OCI-LY7 (cell line): ENCODE measurements around the gene MAP1B. TPM values are rescaled to one million over a fixed set of nuclear protein-coding genes. Genes with fewer than 3 reads are reported as not detected.

ENCODE experiments used
- BruUV-seq: library from RNA; stranded (reverse); fragments of 400-500 nt; replicated peaks from 2 replicates; lab custom pipeline; 2021; lab: Mats Ljungman, UMichigan
- CTCF ChIA-PET: fragments of 300-600 bp; sonication (Branson Sonifier 250); formaldehyde crosslinking; loops from one replicate; lab custom pipeline; 2022; ENCODE audit warnings: antibody characterized with exemption; ENCODE audit not compliant: unreplicated experiment; lab: Charles Lee
- POLR2A ChIA-PET: fragments of 300-600 bp; sonication (Branson Sonifier 250); formaldehyde crosslinking; loops from one replicate; lab custom pipeline; 2022; ENCODE audit warnings: antibody characterized with exemption; lab: Charles Lee
- DNase-seq: peaks from one replicate; pipeline ENCODE4 v3.0.0-alpha.2; 2015; ENCODE audit warnings: low spot score
- H2AFZ ChIP-seq: fragments of 200-600 bp; sonication (generic), shearing (Covaris generic); 2 replicates; pipeline ENCODE4 v1.6.1; 2014; ENCODE audit warnings: mild to moderate bottlenecking, antibody characterized with exemption, low read length, moderate library complexity
- H3K27ac ChIP-seq: fragments of 200-600 bp; sonication (generic); 2 replicates; pipeline ENCODE4 v1.5.1; 2014; ENCODE audit warnings: mixed run types, low read depth, mild to moderate bottlenecking, moderate library complexity, low read length, inconsistent platforms; ENCODE audit not compliant: poor library complexity, severe bottlenecking
- H3K36me3 ChIP-seq: fragments of 200-600 bp; sonication (generic); 2 replicates; pipeline ENCODE4 v1.6.1; 2014; ENCODE audit warnings: mild to moderate bottlenecking, antibody characterized with exemption, low read length, moderate library complexity, mixed read lengths; ENCODE audit not compliant: insufficient read depth
- H3K4me1 ChIP-seq: fragments of 200-600 bp; sonication (generic); 2 replicates; pipeline ENCODE4 v1.5.1; 2014; ENCODE audit warnings: mild to moderate bottlenecking, low read length; ENCODE audit not compliant: insufficient read depth, poor library complexity, severe bottlenecking
- H3K4me2 ChIP-seq: fragments of 200-600 bp; sonication (generic); 2 replicates; pipeline ENCODE4 v1.6.1; 2014; ENCODE audit warnings: mild to moderate bottlenecking, low read length
- H3K4me3 ChIP-seq: fragments of 200-600 bp; sonication (generic); 2 replicates; pipeline ENCODE4 v1.5.1; 2014; ENCODE audit warnings: mild to moderate bottlenecking, low read depth, low read length; ENCODE audit not compliant: poor library complexity, severe bottlenecking
- H3K79me2 ChIP-seq: fragments of 200-600 bp; sonication (generic); 2 replicates; pipeline ENCODE4 v1.6.1; 2016; ENCODE audit warnings: low read depth, mild to moderate bottlenecking, low read length, moderate library complexity, mixed read lengths; ENCODE audit not compliant: insufficient read depth
- H3K9me2 ChIP-seq: fragments of 200-600 bp; sonication (generic); 2 replicates; pipeline ENCODE4 v1.6.1; 2016; ENCODE audit warnings: mild to moderate bottlenecking, low read length, mixed read lengths; ENCODE audit not compliant: insufficient read depth
- H3K9me3 ChIP-seq: fragments of 200-600 bp; sonication (generic); 2 replicates; pipeline ENCODE4 v1.6.1; 2014; ENCODE audit warnings: mild to moderate bottlenecking, mixed run types, low read length, mixed read lengths
- H4K20me1 ChIP-seq: fragments of 200-600 bp; sonication (generic); 2 replicates; pipeline ENCODE4 v1.6.1; 2014; ENCODE audit warnings: mild to moderate bottlenecking, antibody characterized with exemption, low read length, moderate library complexity, mixed read lengths; ENCODE audit not compliant: insufficient read depth
- CTCF ChIP-seq: fragments of 200-600 bp; sonication (generic); conservative IDR thresholded peaks from 2 replicates; pipeline ENCODE4 v1.5.1; 2014; ENCODE audit warnings: mild to moderate bottlenecking, antibody characterized with exemption, low read length, moderate library complexity, mixed read lengths
- EZH2phosphoT487 ChIP-seq: fragments of 200-600 bp; sonication (generic); IDR thresholded peaks from 2 replicates; pipeline ENCODE4 v1.6.1; 2018; ENCODE audit warnings: low read depth, borderline replicate concordance, mild to moderate bottlenecking, mixed run types, antibody characterized with exemption, low read length, moderate library complexity, mixed read lengths
- intact Hi-C: fragments of 100-400 bp; cut with micrococcal nuclease; formaldehyde crosslinking; loops from one replicate; pipeline ENCODE4 v1.10.0; 2022; ENCODE audit not compliant: unreplicated experiment
- total RNA-seq, 2 experiments: library from RNA; depleted of rRNA in 1 of 2; stranded (reverse); fragments of >200 nt in 1 of 2; shearing (Covaris generic) in 1 of 2; gene quantifications; 2 replicates each; pipeline ENCODE4 v1.2.3, GENCODE V29; 2014 to 2022

MAP1B gene
- total RNA-seq, 2 experiments from 2014 or later: not detected

- ChIA-PET POLR2A (interaction anchor here (1.4 kb wide), 1 partner anchor 46 kb away, joined by 3 read pairs; no protein-coding TSS in a partner anchor), CTCF (no interaction called here)
- Histone ChIP-seq H3K4me1 (no peaks in the 10 kb centered on the region), H3K9me3 (no peaks in the 10 kb centered on the region), H2AFZ (no peak overlapping the region), H4K20me1 (no peaks in the 10 kb centered on the region), H3K79me2 (no peaks in the 10 kb centered on the region), H3K4me2 (no peak overlapping the region), H3K4me3 (no peak overlapping the region), H3K9me2 (no peaks in the 10 kb centered on the region), H3K36me3 (no peaks in the 10 kb centered on the region), H3K27ac (no peak overlapping the region)
- intact Hi-C loops: no loop called here
- DNase-seq: no peak
- no TSS peak for BruUV-seq
- TF ChIP-seq CTCF (no peak), EZH2phosphoT487 (no peak)
Observed at GRCh38 chr5:72172786-72173185, 65.5 kb downstream of the MAP1B start.

GRCh38 chr5:72177538-72177937 lies 70.3 kb downstream of the MAP1B start:
- H3K4me3 ChIP-seq: no peak overlapping the region
- ChIA-PET POLR2A (no interaction called here), CTCF (no interaction called here)
- no peaks in the 10 kb centered on the region for H3K36me3 ChIP-seq
- no peaks in the 10 kb centered on the region for H3K9me3 ChIP-seq
- H4K20me1 ChIP-seq: no peaks in the 10 kb centered on the region
- no peak overlapping the region for H2AFZ ChIP-seq
- H3K9me2 ChIP-seq: no peaks in the 10 kb centered on the region
- DNase-seq: no peak
- intact Hi-C loops: no loop called here
- BruUV-seq: no TSS peak
- no peak overlapping the region for H3K27ac ChIP-seq
- no peaks in the 10 kb centered on the region for H3K79me2 ChIP-seq
- TF ChIP-seq CTCF (no peak), EZH2phosphoT487 (no peak)
- H3K4me2 ChIP-seq: no peak overlapping the region
- H3K4me1 ChIP-seq: no peaks in the 10 kb centered on the region

- POLR2A ChIA-PET: interaction anchor here (0.6 kb wide), 1 partner anchor 331 kb away, joined by 5 read pairs; no protein-coding TSS in a partner anchor
- no peaks in the 10 kb centered on the region for H3K9me3 ChIP-seq
- no peaks in the 10 kb centered on the region for H4K20me1 ChIP-seq
- CTCF ChIA-PET: no interaction called here
- no peak for DNase-seq
- no peaks in the 10 kb centered on the region for H3K9me2 ChIP-seq
- no peaks in the 10 kb centered on the region for H3K4me1 ChIP-seq
- TF ChIP-seq EZH2phosphoT487: no peak
- no peak for TF ChIP-seq CTCF
- no peak overlapping the region for H2AFZ ChIP-seq
- H3K4me3 ChIP-seq: no peak overlapping the region
- no peak overlapping the region for H3K4me2 ChIP-seq
- intact Hi-C loops: no loop called here
- H3K36me3 ChIP-seq: no peaks in the 10 kb centered on the region
- BruUV-seq: no TSS peak
- H3K27ac ChIP-seq: no peak overlapping the region
- H3K79me2 ChIP-seq: no peaks in the 10 kb centered on the region
Observed at GRCh38 chr5:72179028-72179815, 71.9 kb downstream of the MAP1B start.
